NCI-H345 treated with DMSO at 0.1 percent for 48 hours (cell line): Measurements from ENCODE around the gene CLK1.
A peak's percentile ranks its signal among the peaks of the same experiment; 100 is the strongest.
"Not testable (repeated sequence)": the region's sequence is repeated elsewhere in the genome, so short reads cannot be mapped to it uniquely, and the experiment has no call there.

Experiments
- DNase-seq: peaks from one replicate; lab custom pipeline; 2025; ENCODE audit not compliant: unreplicated experiment; lab: John Stamatoyannopoulos, UW

The CLK1 gene

DNA sequence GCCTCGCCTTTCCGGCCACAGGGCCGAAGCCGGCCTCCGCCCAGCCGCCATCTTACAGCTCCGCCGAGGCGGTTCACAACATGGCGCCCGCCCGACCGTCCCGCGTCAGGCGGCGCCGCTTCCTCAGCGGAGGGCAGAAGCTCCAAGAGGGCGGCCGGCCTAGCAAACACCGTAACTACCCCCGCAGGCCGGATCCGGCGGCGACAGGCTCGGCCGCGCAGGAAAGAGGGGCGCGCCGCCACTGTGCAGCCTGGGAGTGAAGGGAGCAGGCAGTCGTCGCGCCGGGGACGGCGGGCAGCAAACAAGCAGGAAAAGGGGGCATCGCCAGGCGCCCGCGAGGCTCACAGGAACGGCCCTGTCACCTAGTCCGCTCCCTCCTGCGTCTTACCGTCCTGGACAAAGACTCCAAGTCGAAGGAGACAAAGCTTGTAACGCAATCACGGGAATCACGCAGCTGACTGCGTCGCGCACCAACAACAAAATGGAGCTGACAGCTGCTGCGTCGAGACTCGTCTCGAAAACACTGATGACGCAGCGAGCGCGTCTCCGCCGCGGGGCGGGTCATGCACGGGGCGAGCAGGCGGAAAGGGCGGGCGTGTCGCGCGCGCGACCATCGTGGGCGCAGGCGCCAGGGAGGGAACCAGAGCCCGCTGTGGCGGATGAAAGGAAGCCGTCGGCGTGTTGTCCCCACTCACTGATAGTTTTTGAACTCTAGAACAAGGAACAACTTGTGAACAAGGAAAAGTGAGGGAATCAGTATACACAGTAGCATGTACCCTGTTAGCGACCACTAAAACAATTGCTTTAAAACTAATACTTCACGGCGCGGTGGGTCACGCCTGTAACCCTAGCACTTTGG, at the start of gene CLK1:
CLK1 (minus strand) TSS at position 483 of the 859 bp plus-strand sequence. CDS start 2,796 bp downstream, outside the sequence.
- DNase-seq = peak; percentile 90

DNA sequence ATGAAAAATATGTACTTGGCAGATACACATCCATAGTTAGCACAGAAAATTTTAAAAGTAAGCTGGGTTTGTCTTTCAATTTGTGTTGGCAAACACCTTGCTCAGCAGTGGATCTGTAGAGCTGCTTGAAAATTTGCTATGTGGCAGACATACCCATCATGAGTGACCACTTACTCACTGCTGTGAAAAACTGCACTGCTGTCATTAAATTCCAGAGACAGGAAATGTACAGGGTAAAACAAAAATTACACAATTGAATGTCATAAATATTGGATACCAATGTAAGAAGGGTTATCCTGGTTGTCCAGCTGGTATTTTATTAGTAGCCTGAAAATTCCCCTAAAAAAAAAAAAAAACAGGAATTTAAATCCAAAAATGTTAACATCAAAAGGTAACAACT, 49.2 kb upstream of the CLK1 start:
- DNase-seq = no peak

DNA sequence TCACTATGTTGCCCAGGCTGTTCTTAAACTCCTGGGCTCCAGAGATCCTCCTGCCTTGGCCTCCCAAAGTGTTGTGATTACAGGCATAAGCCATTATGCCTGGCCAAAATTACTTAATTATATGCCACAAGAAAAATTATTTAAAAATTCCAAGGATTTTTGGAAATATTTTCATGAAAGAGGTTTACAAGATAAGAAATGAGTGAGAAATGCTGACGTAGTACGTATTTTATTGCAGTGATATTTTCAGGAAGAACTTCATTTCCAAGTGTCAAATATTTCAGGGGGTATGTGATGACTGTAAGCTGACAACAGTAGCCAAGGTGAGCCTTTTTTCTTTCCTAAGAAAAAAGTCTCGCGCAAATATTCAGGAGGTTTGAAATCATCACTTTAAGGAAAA, 45.5 kb upstream of the CLK1 start:
- DNase-seq = no peak

DNA sequence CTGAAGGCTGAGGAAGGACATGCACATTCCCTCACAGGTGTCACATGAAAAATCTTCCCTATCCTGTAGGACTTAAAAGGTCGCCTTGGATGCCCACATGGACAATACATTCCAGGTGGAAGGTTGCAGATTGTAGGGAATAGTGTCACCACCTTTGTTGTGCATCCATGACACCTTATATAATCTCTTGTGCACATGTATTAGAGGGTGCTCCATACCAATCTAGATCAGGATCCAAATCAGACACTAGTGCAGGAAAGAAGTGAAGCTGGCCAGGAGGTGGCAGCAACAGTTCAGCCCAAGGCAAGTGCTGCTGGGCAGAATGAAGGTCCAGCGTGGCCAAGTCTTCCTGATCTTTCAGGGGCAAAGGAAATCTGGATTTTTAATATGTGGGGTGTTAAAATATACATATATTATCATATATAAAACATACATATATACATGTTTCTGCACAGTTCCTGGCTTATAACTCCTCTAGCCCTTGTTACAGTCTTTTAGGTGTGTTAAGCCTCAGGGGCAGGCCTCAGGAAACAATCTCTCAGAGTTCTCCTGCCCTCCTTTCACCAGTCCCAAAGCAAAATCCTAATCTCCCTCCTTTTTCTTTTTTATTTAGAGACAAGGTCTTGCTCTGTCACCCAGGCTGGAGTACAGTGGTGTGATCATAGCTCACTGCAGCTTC, 41.3 kb upstream of the CLK1 start:
- DNase-seq = peak; percentile 2

DNA sequence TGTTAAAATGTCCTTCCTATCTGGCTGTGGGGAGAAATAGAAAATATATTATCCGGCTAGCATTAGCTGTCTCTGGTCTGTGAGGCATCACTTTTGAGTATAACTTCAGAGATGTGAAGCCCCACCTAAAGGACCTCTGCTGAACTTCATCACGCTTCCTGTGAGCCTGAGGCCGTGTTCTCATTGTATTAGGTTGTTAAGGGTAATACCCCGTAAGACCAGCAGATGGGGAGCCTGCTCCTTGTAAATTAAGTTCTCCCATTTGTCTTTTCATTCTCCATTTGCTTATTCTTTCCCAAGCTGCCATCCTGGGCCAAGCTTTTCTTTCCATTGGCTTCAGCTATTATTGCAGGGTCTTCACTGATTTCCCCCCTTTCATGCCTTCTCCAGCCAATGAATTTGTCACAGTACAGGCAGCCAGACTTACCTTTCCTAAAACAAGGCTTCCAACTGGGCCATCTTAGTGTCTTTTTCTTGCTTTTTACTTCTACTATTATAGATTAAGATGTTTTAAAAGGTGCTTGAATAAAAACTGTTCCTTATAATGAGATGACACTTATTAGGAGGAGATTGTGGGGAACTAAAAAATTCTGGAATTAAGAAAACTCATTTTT, 37.1 kb upstream of the CLK1 start:
- peak; percentile 6 for DNase-seq

DNA sequence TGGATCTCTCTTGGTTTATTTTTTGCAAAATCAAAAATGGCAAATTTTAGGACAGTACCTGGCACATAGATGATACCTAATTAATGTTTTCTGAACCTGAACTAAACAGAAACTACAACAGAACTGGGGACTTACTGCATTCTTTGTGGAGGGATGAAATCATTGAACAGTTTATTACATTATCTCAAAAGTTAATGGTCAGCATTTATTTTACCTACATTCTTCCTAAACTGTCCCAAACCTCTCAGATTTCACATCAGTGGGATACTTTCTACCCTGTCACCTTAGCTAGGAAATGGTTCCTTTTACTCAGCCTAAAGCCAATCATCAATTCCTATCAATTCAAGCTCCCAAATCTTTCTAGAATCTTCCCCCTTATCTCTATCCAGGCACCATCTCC, 35.0 kb upstream of the CLK1 start:
- no peak for DNase-seq

DNA sequence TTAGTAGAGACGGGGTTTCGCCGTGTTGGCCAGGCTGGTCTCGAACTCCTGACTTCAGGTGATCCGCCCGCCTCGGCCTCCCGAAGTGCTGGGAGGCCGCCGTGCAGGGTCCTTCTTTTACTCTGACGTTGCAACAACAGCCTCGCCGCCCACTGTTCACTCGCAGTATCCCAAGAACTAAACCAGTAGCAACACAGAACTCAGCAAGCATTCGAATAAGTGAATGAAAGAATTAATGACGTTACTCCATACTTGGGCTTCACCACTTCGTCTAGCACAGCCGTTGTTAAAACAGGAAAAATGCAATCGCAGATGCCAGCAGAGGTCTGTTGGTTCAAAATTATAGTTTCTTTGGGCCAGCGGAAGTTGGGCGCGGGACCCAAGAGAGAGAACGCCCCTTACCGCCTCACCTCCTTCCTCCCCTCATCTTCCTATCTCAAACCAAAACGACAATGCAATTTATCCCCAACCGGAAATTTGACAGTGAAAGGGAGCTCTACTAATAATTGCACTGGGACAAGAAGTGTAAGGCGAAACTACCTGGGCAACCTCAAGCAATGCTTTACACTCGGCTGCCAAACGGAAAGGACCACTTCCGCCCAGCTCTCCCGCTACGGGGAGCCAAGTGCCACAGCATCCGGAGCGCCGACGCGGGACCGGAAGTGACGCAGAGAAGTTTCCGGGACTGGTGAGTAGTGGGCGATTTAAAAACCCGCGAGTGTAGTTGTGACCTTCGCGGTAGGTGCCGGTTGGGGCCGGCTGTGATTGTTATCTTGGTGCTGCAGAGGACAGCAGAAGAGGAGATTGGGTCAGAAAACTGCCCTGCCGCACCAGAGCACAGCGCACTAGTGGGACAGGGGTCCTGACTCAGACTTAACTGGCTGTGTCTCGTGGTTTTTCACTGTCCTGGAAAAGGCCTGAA, 24.5 kb upstream of the CLK1 start, which contains the start of the genes NIF3L1 and PPIL3:
NIF3L1 (plus strand) TSS at position 668 of the 922 bp plus-strand sequence. CDS start 2,573 bp downstream, outside the sequence.
PPIL3 (minus strand) TSS at position 374 of the 922 bp plus-strand sequence. CDS start 1,462 bp downstream, outside the sequence.
- peak; percentile 95 for DNase-seq

DNA sequence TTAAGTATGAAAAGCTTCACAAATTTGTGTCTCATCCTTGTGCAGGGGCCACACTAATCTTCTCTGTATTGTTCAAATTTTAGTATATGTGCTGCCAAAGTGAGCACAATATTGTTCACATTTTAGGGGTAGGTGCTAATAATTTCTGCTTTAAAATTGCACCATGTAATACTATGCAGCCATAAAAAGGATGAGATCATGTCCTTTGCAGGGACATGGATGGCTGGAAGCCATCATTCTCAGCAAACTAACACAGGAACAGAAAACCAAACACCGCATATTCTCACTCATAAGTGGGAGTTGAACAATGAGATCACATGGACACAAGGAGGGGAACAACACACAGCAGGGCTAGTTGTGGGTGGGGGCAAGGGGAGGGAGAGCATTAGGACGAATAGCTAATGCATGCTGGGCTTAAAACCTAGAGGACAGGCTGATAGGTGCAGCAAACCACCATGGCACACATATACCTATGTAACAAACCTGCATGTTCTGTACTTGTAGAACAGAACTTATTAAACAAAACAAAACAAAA, 17.3 kb upstream of the CLK1 start:
- DNase-seq = not testable (repeated sequence)

DNA sequence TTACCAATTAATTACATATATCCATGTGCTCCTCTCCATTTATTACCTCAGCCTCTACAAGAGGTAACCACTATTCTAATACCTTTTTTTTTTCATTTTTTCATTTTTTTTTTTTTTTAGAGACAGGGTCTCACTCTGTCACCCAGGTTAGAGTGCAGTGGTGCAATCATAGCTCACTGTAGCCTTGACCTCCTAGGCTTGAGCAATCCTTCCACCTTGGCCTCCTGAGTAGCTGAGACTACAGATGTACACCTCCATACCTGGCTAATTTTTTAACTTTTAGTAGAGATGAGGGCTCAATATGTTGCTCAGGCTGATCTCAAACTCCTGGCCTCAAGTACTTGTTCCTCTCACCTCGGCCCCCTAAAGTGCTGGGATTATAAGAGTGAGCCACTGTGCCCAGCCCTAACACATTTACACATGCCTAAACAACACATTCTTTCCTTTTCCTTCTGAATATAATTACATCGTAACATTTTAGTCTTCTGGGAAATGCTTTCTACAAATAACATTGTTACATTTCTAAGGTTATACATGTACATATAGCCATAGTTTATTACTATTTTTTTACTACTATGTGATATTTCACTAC, 13.9 kb upstream of the CLK1 start:
- no peak for DNase-seq

DNA sequence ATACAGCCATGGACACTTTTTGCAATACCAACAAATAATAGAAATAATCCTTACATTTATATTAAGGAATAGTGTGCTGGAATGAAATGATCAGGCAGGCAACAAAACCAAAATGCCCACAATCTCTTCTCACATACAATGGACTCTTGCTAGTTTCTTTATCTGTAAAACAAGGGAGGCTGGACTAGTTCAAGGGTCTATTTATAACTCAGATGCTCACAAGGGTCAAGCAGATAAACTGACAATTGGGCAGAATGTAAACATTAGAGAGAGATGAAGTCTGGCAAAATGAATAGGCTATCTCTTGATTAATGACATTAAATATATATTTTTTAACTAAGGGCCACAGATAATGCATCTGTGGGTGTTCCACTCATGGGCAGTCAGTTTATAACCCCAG, 13.0 kb upstream of the CLK1 start:
- no peak for DNase-seq

DNA sequence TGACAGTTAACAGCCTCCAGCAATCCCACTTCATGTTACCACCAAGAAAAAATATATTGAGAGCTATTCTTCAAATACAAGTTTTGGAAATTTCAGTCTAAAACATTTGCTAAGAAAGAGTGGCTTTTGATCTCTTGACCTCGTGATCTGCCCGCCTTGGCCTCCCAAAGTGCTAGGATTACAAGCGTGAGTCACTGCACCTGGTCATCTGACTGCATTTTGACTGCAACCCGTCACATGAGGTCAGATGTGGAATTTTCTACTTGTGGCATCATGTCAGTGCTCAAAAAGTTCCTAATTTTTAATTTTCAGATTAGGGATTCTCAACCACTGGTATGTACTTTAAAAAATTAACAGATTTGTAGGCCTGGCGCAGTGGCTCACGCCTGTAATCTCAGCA, 9.1 kb upstream of the CLK1 start:
- DNase-seq = no peak

DNA sequence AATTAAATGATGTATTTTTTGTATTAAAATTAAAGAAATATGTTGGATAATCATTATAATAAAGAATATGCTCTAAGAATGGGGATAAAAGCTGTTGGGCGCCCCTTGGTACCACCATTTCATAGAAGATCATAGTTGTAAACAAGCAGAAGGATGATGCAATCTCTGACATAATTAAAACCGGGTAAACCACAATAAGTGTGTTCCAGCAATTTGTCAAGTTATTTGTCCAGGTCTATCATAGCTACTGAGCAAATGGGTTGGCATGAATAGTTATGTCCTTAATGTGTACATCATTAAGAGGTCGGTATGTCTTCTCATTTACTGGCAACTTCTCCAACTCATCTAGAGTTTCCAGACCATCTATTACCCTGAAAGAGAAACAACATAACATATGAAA, 6.7 kb upstream of the CLK1 start:
- no peak for DNase-seq

DNA sequence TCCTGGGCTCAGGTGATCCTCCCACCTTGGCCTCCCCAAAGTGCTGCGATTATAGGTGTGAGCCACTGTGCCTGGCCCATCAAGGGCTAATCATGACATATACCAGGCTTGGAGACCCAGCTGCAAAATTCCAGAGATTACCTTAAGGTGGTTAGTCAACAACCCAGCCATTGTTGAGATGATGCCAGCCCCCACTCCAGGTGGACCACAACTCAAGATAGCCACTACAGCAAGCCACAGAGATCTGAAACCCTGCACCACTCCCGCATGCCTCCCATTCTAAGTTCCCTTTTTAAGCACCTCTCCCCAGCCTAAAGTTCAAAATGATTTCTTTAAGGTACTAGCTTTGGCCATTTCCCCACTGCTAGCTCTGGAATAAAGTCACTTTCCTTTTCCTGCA, 4.6 kb upstream of the CLK1 start:
- DNase-seq = no peak

DNA sequence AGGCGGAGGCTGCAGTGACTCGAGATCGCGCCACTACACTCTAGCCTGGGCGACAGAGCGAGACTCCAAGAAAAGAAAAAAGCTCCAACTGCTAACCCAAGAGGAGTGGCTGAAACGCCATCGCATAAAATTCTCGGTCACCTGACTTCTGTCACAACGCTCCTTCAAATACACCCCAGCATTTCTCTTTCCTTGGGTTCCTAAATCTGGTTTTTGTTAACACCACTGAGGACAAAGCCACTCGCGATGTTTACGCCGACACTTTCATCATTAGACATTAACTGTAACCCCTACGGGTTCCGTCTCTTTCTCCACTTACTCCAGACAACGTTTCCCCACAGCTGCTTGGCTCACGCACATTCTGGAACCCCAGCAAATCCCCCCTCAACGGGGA, 679 bp downstream of the CLK1 start:
- DNase-seq = no peak

DNA sequence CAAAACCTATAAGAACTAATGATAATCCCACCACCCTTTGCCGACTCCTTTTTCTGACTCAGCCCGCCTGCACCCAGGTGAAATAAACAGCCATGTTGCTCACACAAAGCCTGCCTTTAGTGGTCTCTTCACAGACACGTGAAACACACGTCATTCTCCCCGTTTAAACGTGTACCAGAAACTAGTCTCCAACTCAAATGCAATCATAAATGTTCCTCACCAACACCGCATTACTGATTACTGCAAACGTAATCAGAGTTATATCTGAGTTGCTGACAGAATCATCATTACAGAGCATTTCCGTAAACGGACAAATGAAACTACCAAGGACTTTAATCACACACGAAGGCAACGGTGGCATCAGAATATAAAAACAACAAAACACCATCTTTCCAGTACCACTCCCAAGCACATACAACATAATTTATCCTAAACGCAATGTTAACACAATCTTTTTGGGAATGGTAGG, 1.9 kb downstream of the CLK1 start:
- no peak for DNase-seq

DNA sequence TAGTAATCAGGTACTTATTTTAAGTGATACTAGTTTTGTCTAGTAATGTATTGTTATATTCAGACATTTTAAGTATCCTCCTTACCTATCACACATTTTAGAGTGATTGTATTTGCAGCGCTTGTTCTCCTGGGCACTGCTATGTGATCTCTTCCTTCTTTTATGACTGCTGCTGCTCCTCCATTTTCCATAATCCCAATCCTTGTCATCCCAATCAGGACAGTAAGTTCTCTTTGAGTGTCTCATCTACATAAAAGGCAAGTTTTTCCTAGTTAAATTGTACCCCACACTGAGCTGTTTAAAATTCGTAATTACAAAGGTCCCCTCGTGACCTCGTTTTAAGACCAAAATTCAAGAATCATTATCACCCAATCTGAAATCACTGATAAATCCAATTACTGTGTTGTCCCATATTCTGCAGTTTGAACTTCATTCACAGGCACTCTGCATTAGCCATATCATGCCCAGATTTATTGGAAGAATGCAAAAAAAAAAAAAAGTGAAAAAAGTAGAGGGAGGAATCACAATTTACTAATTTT, 2.8 kb downstream of the CLK1 start:
- no peak for DNase-seq

DNA sequence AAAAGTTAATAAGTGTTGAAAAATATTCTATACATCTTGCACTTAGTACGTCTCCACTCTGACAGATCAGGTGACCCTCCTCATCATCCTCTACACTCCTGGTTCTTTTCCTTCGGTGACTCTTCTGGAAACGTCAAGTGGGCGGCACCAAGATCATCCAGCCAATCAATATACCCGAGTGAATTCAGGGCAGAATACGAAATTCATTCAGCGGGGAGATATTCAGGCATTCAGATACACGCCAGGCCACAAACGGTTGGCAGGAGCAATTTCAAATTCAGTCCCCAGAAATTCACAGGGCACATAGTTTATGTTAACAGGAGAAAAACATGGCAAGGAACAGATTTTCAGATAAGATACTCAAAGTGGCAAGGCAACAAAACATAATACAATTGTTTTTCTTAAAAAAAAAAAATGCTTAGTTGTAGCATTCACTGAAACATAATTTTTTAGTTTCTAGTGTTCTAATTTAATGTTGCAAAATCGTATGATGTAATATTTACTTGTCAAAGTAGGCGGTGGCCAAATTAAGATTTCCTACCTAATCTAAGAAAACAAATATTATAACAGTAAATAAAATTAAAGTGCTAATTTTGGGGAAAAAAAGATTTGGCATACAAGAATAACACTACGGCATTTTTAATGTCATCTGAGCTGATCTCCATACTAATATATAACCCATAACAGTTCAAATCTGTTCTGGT, 4.2 kb downstream of the CLK1 start:
- no peak for DNase-seq

DNA sequence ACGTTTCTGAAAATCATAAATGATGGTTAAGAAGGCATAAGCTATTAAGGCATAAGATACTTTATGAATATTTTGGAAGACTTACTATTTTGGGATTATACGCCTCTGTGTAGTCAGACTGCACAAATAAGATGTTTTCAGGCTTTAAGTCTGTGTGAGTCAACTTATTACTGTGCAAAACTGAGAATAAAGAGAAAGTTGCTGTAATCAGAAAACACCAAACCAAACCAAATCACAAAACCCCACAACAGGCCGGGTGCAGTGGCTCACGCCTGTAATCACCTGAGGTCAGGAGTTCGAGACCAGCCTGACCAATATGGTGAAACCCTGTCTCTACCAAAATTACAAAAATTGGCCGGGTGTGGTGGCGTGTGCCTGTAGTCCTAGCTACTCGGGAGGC, 7.7 kb downstream of the CLK1 start:
- no peak for DNase-seq

DNA sequence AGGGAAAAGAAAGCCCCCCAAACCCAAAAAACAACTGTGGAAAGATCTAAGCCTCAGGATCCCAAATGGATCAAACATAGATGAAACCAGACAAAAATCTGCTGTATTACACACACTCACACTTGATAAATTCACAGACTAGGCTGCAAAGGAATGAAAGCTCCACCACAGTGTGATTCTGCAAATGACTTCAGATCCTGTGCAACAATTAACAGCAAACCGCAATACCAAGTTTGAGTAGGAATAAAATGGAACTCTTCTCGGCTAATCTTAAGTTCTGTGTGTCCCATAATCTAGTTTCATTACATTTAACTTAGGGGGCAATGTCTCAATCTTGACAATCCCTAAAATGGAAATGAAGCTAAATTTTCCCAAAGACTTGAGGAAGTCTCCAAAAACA, 11.9 kb downstream of the CLK1 start:
- DNase-seq = no peak
